Fibroblast of villous mesenchyme (primary cell): ENCODE results near the gene CACNA1H. TPM values are rescaled to one million over a fixed set of nuclear protein-coding genes. Genes with fewer than 3 reads are reported as not detected.
A peak's percentile ranks its signal among the peaks of the same experiment; 100 is the strongest.

Experiments used
- DNase-seq: peaks from one replicate; pipeline ENCODE4 v3.0.0-alpha.2; 2010; ENCODE audit warnings: low read depth
- H3K4me3 ChIP-seq: 2 replicates; pipeline ENCODE4 v1.5.1; 2011; ENCODE audit warnings: low read depth, mild to moderate bottlenecking, low read length
- CTCF ChIP-seq: IDR thresholded peaks from 2 replicates; pipeline ENCODE4 v1.5.1; 2012; ENCODE audit warnings: low read depth, mild to moderate bottlenecking, low read length; ENCODE audit not compliant: insufficient read depth
- total RNA-seq: library from RNA; depleted of rRNA; stranded (reverse); fragments of >200 nt; gene quantifications from 2 replicates; pipeline ENCODE4 v1.2.3, GENCODE V29; 2012

Gene CACNA1H
- total RNA-seq, 1 donor, result 11.7 TPM

- no peak for DNase-seq
- H3K4me3 ChIP-seq, result no peak overlapping the region
- TF ChIP-seq CTCF, result no peak
Observed at GRCh38 chr16:1178295-1178910, 25.5 kb downstream of the CACNA1H start.

- TF ChIP-seq CTCF, result no peak
- DNase-seq, result no peak
Observed at GRCh38 chr16:1180549-1181403, 27.9 kb downstream of the CACNA1H start.

GRCh38 chr16:1181404-1182315 is 28.8 kb downstream of the CACNA1H start:
- DNase-seq, result peak; percentile 8
- no peak overlapping the region for H3K4me3 ChIP-seq
- no peak for TF ChIP-seq CTCF

More at GRCh38 chr16:1180549-1181403, 27.9 kb downstream of the CACNA1H start:
- no peak overlapping the region for H3K4me3 ChIP-seq

GRCh38 chr16:1182316-1182671 is 29.4 kb downstream of the CACNA1H start:
- H3K4me3 ChIP-seq, result no peak overlapping the region
- TF ChIP-seq CTCF, result no peak
- DNase-seq, result peak; percentile 85

- DNase-seq, result peak; percentile 67
- peak overlapping the region; percentile 18 for H3K4me3 ChIP-seq
- no peak for TF ChIP-seq CTCF
Observed at GRCh38 chr16:1182950-1183907, 30.3 kb downstream of the CACNA1H start.
